HCT116 (cell line): ENCODE data around the gene STMP1. TPM values are rescaled to one million over a fixed set of nuclear protein-coding genes. Genes with fewer than 3 reads are reported as not detected.
"Not testable (repeated sequence)": the region's sequence is repeated elsewhere in the genome, so short reads cannot be mapped to it uniquely, and the experiment has no call there.

Source experiments
- ATAC-seq: fragments of 200-7000 bp; cut with Tn5 transposase; 2 replicates; pipeline ENCODE4 v1.9.1; 2020; ENCODE audit warnings: mild to moderate bottlenecking, moderate library complexity
- BruUV-seq: library from RNA; stranded (reverse); fragments of 400-500 nt; replicated peaks from 2 replicates; lab custom pipeline; 2021; lab: Mats Ljungman, UMichigan
- CTCF ChIA-PET: fragments of 300-600 bp; sonication (Branson Sonifier 250); formaldehyde crosslinking; loops from one replicate; lab custom pipeline; 2021; ENCODE audit warnings: antibody characterized with exemption; lab: Charles Lee
- POLR2A ChIA-PET: fragments of 300-600, 350-600 bp; sonication (Branson Sonifier 250); formaldehyde crosslinking; loops from one replicate; lab custom pipeline; 2021; ENCODE audit warnings: antibody characterized with exemption; lab: Charles Lee
- RAD21 ChIA-PET, 2 experiments: fragments of 300-600 bp; sonication (Branson Sonifier 250); formaldehyde crosslinking; loops; one replicate each; lab custom pipeline; 2023; ENCODE audit warnings: low total read pairs in 2 of 2; ENCODE audit not compliant: uncharacterized antibody in 2 of 2, unreplicated experiment in 2 of 2, low non-redundant PET in 1 of 2; lab: Charles Lee
- DNase-seq: peaks from one replicate; pipeline ENCODE4 v3.0.0-alpha.2; 2010; ENCODE audit warnings: low read depth, low spot score
- H2AFZ ChIP-seq: fragments of 200-600 bp; shearing (Covaris generic), sonication (generic); 2 replicates; pipeline ENCODE4 v1.6.1; 2017; ENCODE audit warnings: low read depth, mixed run types, mixed read lengths, antibody characterized with exemption, low read length; ENCODE audit not compliant: poor library complexity, severe bottlenecking
- H3K27ac ChIP-seq: 2 replicates; pipeline ENCODE4 v1.5.1; 2012; ENCODE audit warnings: low read depth, low read length
- H3K27me3 ChIP-seq: fragments of 200-600 bp; sonication (generic); 2 replicates; pipeline ENCODE4 v1.6.1; 2016; ENCODE audit warnings: mixed run types, low read length, mixed read lengths; ENCODE audit not compliant: insufficient read depth
- H3K36me3 ChIP-seq, 2 experiments: fragments of 200-500 bp in 1 of 2; fragments of 200-600 bp in 1 of 2; sonication (Bioruptor generic) in 1 of 2; sonication (generic) in 1 of 2; 2 replicates each; pipeline versions ENCODE4 v1.5.1 to v1.6.1; 2014 to 2016; ENCODE audit warnings: low read length in 2 of 2, inconsistent platforms in 1 of 2, mixed read lengths in 1 of 2, mixed run types in 1 of 2; ENCODE audit not compliant: insufficient read depth in 2 of 2, control insufficient read depth in 1 of 2
- H3K4me1 ChIP-seq, 2 experiments: fragments of 200-600 bp in 1 of 2; sonication (generic) in 1 of 2; 2 replicates each; pipeline versions ENCODE4 v1.5.1 to v1.6.1; 2012 to 2017; ENCODE audit warnings: low read length in 2 of 2, inconsistent platforms in 1 of 2, mild to moderate bottlenecking in 1 of 2, mixed read lengths in 1 of 2, mixed run types in 1 of 2, moderate library complexity in 1 of 2; ENCODE audit not compliant: insufficient read depth in 2 of 2, control insufficient read depth in 1 of 2
- H3K4me2 ChIP-seq: fragments of 200-600 bp; sonication (generic); 2 replicates; pipeline ENCODE4 v1.6.1; 2017; ENCODE audit warnings: mixed run types, low read length, mixed read lengths
- H3K4me3 ChIP-seq, 2 experiments: fragments of 200-600 bp in 1 of 2; sonication (generic) in 1 of 2; replicated peaks in 1 of 2; 2 replicates each; pipeline ENCODE4 v1.5.1; 2011 to 2016; ENCODE audit warnings: low read length in 2 of 2, control low read depth in 1 of 2, low read depth in 1 of 2, mild to moderate bottlenecking in 1 of 2, mixed read lengths in 1 of 2, mixed run types in 1 of 2
- H3K79me2 ChIP-seq: fragments of 200-600 bp; sonication (generic); 2 replicates; pipeline ENCODE4 v1.6.1; 2017; ENCODE audit warnings: mild to moderate bottlenecking, mixed run types, low read length, moderate library complexity, mixed read lengths; ENCODE audit not compliant: insufficient read depth
- H3K9ac ChIP-seq: fragments of 200-600 bp; sonication (generic); 2 replicates; pipeline ENCODE4 v1.6.1; 2016; ENCODE audit warnings: low read length, mixed read lengths
- H3K9me2 ChIP-seq: fragments of 200-600 bp; sonication (generic), shearing (Covaris generic); 2 replicates; pipeline ENCODE4 v1.6.1; 2017; ENCODE audit warnings: mixed run types, mild to moderate bottlenecking, moderate library complexity; ENCODE audit not compliant: insufficient read depth
- H3K9me3 ChIP-seq, 2 experiments: fragments of 200-500 bp in 1 of 2; fragments of 200-600 bp in 1 of 2; sonication (Bioruptor generic) in 1 of 2; sonication (generic) in 1 of 2; 2 replicates each; pipeline ENCODE4 v1.6.1; 2014 to 2017; ENCODE audit warnings: low read length in 2 of 2, mixed read lengths in 2 of 2, inconsistent platforms in 1 of 2, low read depth in 1 of 2, mild to moderate bottlenecking in 1 of 2, mixed run types in 1 of 2, moderate library complexity in 1 of 2; ENCODE audit not compliant: control insufficient read depth in 1 of 2, insufficient read depth in 1 of 2
- H4K20me1 ChIP-seq: fragments of 200-600 bp; sonication (generic), shearing (Covaris generic); 2 replicates; pipeline ENCODE4 v1.6.1; 2017; ENCODE audit warnings: mixed run types, mild to moderate bottlenecking, moderate library complexity; ENCODE audit not compliant: insufficient read depth
- ATF3 ChIP-seq: IDR thresholded peaks from 2 replicates; pipeline ENCODE4 v1.6.1; 2012
- CBX3 ChIP-seq: IDR thresholded peaks from 2 replicates; pipeline ENCODE4 v1.6.1; 2012; ENCODE audit warnings: low read depth
- CEBPB ChIP-seq: IDR thresholded peaks from 2 replicates; pipeline ENCODE4 v1.6.1; 2012; ENCODE audit warnings: low read depth
- EGR1 ChIP-seq: IDR thresholded peaks from 2 replicates; pipeline ENCODE4 v1.6.1; 2012; ENCODE audit warnings: low read depth
- ELF1 ChIP-seq: IDR thresholded peaks from 2 replicates; pipeline ENCODE4 v1.6.1; 2012; ENCODE audit warnings: low read depth, borderline replicate concordance
- EZH2phosphoT487 ChIP-seq: fragments of 200-600 bp; IDR thresholded peaks from 2 replicates; pipeline ENCODE4 v1.6.1; 2018; ENCODE audit warnings: antibody characterized with exemption, borderline replicate concordance
- JUND ChIP-seq: IDR thresholded peaks from 2 replicates; pipeline ENCODE4 v1.6.1; 2012
- MAX ChIP-seq: IDR thresholded peaks from 2 replicates; pipeline ENCODE4 v1.6.1; 2012
- POLR2A ChIP-seq: IDR thresholded peaks from 2 replicates; pipeline ENCODE4 v1.7.0; 2011; ENCODE audit warnings: borderline replicate concordance; ENCODE audit not compliant: insufficient read depth, insufficient read length; ENCODE audit errors: extremely low read depth
- RAD21 ChIP-seq: IDR thresholded peaks from 2 replicates; pipeline ENCODE4 v1.6.1; 2012; ENCODE audit warnings: low read depth, mild to moderate bottlenecking
- SP1 ChIP-seq: IDR thresholded peaks from 2 replicates; pipeline ENCODE4 v1.6.1; 2012; ENCODE audit warnings: low read depth
- SRF ChIP-seq: IDR thresholded peaks from 2 replicates; pipeline ENCODE4 v1.6.1; 2012; ENCODE audit warnings: low read depth
- TCF7L2 ChIP-seq: IDR thresholded peaks from 2 replicates; pipeline ENCODE4 v1.7.0; 2011; ENCODE audit warnings: borderline replicate concordance, inconsistent platforms; ENCODE audit not compliant: insufficient read depth, insufficient read length; ENCODE audit errors: extremely low read depth
- YY1 ChIP-seq: IDR thresholded peaks from 2 replicates; pipeline ENCODE4 v1.6.1; 2011; ENCODE audit warnings: low read length, low read depth, moderate library complexity, mild to moderate bottlenecking; ENCODE audit not compliant: insufficient replicate concordance; ENCODE audit errors: extremely low read depth
- ZBTB33 ChIP-seq: IDR thresholded peaks from 2 replicates; pipeline ENCODE4 v1.6.1; 2011; ENCODE audit warnings: mild to moderate bottlenecking, low read length, moderate library complexity; ENCODE audit not compliant: insufficient replicate concordance; ENCODE audit errors: extremely low read depth
- ZFX ChIP-seq: fragments of 450-650 bp; IDR thresholded peaks from 2 replicates; pipeline ENCODE4 v1.6.1; 2017
- ZNF274 ChIP-seq: fragments of 200-500 bp; sonication (Bioruptor generic); IDR thresholded peaks from 2 replicates; pipeline ENCODE4 v1.6.1; 2014; ENCODE audit warnings: mild to moderate bottlenecking, low read depth, low read length, inconsistent platforms
- intact Hi-C: fragments of 100-400 bp; cut with micrococcal nuclease; formaldehyde crosslinking; loops from 2 replicates; pipeline ENCODE4 v1.10.0; 2022
- total RNA-seq: library from RNA; stranded (reverse); gene quantifications from one replicate; pipeline ENCODE4 v1.2.1, GENCODE V29; 2021; ENCODE audit not compliant: unreplicated experiment

STMP1 gene
- total RNA-seq, 1 experiment from 2014 or later, result 32.8 TPM

- H3K9me2 ChIP-seq, RAD21 ChIA-PET, H3K4me1 ChIP-seq, H3K36me3 ChIP-seq, H2AFZ ChIP-seq, CTCF ChIA-PET, H4K20me1 ChIP-seq, ATAC-seq, H3K9me3 ChIP-seq, POLR2A ChIA-PET, H3K27me3 ChIP-seq, H3K9ac ChIP-seq, DNase-seq, H3K4me3 ChIP-seq, H3K27ac ChIP-seq, H3K4me2 ChIP-seq, BruUV-seq: not testable (repeated sequence)
- peaks cover 94% of the 10 kb centered on the region for H3K79me2 ChIP-seq
- intact Hi-C loops, result loop anchor here (5.0 kb wide), 1 partner anchor 1957 kb away; no protein-coding TSS in a partner anchor
These were observed 6.6 kb downstream of the STMP1 start for GRCh38 chr7:135668852-135669395.

- Histone ChIP-seq H3K9ac (no peak overlapping the region), H3K9me2 (no peaks in the 10 kb centered on the region), H3K27me3 (no peaks in the 10 kb centered on the region), H3K4me2 (no peak overlapping the region), H3K4me3 (no peak overlapping the region), H4K20me1 (no peaks in the 10 kb centered on the region), H3K9me3 (no peaks in the 10 kb centered on the region), H3K36me3 (peaks cover 4 to 8% of the 10 kb centered on the region in 2 experiments; a peak in 3 of 4 replicates), H2AFZ (no peak overlapping the region), H3K27ac (no peak overlapping the region), H3K79me2 (peaks cover 85% of the 10 kb centered on the region), H3K4me1 (no peaks in the 10 kb centered on the region)
- intact Hi-C loops, result loop anchor here (5.0 kb wide), 3 partner anchors 1783 to 1957 kb away; no protein-coding TSS in a partner anchor
- BruUV-seq, result no TSS peak
- no peak for ATAC-seq
- POLR2A ChIA-PET, result no interaction called here
- CTCF ChIA-PET, result interaction anchor here (0.8 kb wide), 1 partner anchor 127 kb away, joined by 3 read pairs; no protein-coding TSS in a partner anchor
- RAD21 ChIA-PET, result no interaction called here
- TF ChIP-seq ATF3 (no peak), POLR2A (no peak), EZH2phosphoT487 (no peak), ZFX (no peak), CEBPB (no peak), SP1 (no peak), YY1 (no peak), ZNF274 (no peak), CBX3 (no peak), EGR1 (no peak), ZBTB33 (no peak), TCF7L2 (no peak), ELF1 (no peak), MAX (no peak), SRF (no peak), JUND (no peak), RAD21 (no peak)
- no peak for DNase-seq
These were observed 7.5 kb downstream of the STMP1 start for GRCh38 chr7:135669774-135670173.
